Mesothelial cell of epicardium (in vitro differentiated cells): ENCODE results near the gene CMIP. TPM values are rescaled to one million over a fixed set of nuclear protein-coding genes. Genes with fewer than 3 reads are reported as not detected.

Source experiments
- DNase-seq, 2 experiments: peaks; one replicate each; pipeline ENCODE4 v3.0.0; 2021; ENCODE audit warnings: low spot score in 2 of 2; ENCODE audit not compliant: unreplicated experiment in 2 of 2
- H3K27ac Mint-ChIP-seq: 2 replicates; pipeline ENCODE4 v1.8.0; 2021; ENCODE audit warnings: mixed read lengths
- H3K27me3 Mint-ChIP-seq: 2 replicates; pipeline ENCODE4 v1.8.0; 2021; ENCODE audit warnings: low read depth, mixed read lengths
- H3K36me3 Mint-ChIP-seq: 2 replicates; pipeline ENCODE4 v1.8.0; 2021; ENCODE audit warnings: mixed read lengths
- H3K4me1 Mint-ChIP-seq: 2 replicates; pipeline ENCODE4 v1.8.0; 2021; ENCODE audit warnings: mixed read lengths
- H3K4me3 Mint-ChIP-seq: 2 replicates; pipeline ENCODE4 v1.8.0; 2021; ENCODE audit warnings: mild to moderate bottlenecking, moderate library complexity, mixed read lengths
- H3K9me3 Mint-ChIP-seq: 2 replicates; pipeline ENCODE4 v1.8.0; 2021; ENCODE audit warnings: mixed read lengths
- total RNA-seq: library from RNA; stranded (reverse); gene quantifications from 3 replicates; pipeline ENCODE4 v1.2.1, GENCODE V29; 2021
- TF ChIP-seq, protein P1 (sequence below): fragments of 200-600 bp; sonication (generic); IDR thresholded peaks from one replicate; pipeline ENCODE4 v1.5.0; 2021; ENCODE audit warnings: antibody characterized with exemption; ENCODE audit not compliant: unreplicated experiment

The CMIP gene
- total RNA-seq, 1 donor from 2014 or later, result 71.0 TPM

DNA sequence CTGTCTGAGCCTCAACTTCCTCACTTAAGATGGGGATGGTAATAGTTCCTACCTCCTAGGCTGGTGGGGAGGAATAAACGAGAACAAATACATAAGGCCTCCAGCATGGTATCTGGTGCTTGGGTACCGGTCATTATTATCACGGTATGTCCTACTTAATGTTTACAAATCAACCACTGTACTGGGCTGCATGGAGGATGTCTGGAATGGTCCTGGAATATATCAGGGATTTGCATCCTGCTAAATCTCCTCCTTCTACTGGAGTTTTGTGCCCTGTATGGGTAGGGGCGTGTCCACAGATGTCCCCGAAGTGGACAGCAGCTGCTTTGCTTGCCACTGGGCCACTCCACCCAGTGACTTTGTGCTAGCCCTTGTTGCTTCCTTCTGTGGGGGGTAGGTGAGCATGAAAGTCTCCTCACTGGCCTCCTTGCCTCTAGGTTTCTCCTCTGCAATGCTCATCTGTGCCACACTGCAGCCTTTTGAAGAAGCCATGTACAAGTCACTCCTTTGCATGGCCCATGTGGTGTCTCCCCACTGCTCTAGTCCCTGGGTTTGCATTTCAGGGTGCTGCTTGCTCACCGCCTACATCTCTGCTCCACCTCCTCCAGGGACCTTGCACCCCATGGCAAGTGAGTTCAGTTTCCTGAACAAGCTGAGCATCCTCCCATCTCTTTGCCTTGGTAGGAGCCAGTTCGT is 2.2 kb upstream of the CMIP start:
- Mint-ChIP-seq H3K4me3 (no peak overlapping the region), H3K4me1 (peaks cover 41% of the 10 kb centered on the region), H3K9me3 (no peaks in the 10 kb centered on the region), H3K27me3 (peaks cover 2% of the 10 kb centered on the region), H3K36me3 (no peaks in the 10 kb centered on the region), H3K27ac (no peak overlapping the region)
- TF ChIP-seq, protein P1, sequence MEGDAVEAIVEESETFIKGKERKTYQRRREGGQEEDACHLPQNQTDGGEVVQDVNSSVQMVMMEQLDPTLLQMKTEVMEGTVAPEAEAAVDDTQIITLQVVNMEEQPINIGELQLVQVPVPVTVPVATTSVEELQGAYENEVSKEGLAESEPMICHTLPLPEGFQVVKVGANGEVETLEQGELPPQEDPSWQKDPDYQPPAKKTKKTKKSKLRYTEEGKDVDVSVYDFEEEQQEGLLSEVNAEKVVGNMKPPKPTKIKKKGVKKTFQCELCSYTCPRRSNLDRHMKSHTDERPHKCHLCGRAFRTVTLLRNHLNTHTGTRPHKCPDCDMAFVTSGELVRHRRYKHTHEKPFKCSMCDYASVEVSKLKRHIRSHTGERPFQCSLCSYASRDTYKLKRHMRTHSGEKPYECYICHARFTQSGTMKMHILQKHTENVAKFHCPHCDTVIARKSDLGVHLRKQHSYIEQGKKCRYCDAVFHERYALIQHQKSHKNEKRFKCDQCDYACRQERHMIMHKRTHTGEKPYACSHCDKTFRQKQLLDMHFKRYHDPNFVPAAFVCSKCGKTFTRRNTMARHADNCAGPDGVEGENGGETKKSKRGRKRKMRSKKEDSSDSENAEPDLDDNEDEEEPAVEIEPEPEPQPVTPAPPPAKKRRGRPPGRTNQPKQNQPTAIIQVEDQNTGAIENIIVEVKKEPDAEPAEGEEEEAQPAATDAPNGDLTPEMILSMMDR, result no peak
- DNase-seq, result no peak

DNA sequence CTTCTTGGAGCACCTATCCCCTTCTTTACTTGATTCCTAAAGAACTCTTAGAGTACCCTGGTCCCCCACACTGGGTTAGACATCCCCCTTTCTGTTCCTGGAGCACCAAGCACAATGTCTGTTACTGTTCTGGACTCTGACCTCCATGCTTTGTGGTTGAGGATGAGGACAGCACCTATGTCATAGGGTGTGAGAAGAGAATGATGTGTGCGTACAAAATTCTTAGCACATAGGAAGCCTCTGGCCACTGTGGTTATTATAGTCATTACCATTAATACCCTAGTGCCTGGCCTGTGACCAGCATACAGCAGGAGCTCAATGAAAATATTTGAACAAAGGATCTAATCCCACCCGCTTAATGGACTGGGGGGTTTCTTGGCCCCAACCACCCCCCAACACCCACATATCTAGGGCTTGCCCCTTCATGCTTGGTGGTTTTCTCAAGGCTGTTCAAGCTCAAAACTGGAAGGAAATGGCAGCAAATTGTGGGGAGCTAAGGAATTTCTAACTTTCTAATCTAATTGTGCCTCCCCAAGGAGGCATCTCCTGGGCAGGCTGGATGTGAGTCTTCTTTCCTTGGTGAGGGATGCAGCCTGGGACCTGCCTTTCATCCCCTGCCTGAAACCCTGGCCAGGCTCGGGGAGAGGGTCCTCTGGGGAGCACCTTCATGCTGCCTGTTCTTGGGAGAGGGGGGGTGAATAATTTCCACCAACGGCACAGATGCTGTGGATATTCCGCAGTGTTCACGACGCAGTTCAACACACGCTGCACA is 1.5 kb upstream of the CMIP start:
- TF ChIP-seq, protein P1, result no peak
- H3K27ac Mint-ChIP-seq, result peak overlapping the region; percentile 97

DNA sequence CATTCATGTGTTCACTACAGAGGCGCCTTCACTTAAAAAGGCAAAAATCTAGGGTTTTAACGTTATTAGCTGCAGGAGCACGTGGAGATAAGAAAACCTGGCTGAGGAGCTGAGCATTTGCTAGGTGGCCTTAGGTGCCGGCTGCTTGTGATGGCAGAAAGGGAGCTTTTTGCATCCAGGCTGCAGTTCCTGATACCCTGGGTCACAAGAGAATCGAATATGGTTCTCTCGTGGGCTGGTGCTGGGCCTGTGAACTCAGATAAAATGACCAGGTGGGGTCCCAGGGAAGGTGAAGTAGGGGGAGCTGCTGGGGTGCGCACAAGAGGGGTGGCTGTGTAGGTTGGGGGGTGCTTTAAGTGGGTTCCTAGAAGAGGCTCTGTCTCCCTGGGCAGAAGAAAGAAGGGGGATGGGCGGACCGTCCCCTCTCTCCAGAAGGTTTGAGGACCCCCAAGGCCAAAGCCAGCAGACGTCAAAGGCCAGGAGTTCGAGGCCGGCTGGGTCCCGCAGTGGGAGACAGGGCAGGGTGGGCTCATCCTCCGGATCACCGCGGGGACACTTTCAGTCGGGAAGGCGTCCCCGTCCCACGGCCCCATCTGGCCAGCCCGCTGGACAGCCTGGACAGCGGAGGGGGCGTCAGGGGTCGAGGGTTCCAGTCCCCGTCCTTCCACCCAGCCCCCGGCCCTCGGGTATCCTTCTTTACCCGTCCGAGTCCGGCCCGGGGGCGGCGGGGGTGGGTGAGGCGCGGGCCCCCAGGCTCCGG is 740 bp upstream of the CMIP start:
- peak in 1 of 2 experiments; percentile 59 for DNase-seq
- TF ChIP-seq, protein P1, result no peak
- H3K27ac Mint-ChIP-seq, result peak overlapping the region; percentile 97

More for the DNA sequence above, 1.5 kb upstream of the CMIP start:
- no peaks in the 10 kb centered on the region for H3K9me3 Mint-ChIP-seq
- H3K4me1 Mint-ChIP-seq, result peaks cover 42% of the 10 kb centered on the region
- peak overlapping the region; percentile 76 for H3K4me3 Mint-ChIP-seq
- H3K27me3 Mint-ChIP-seq, result peaks cover 2% of the 10 kb centered on the region
- no peaks in the 10 kb centered on the region for H3K36me3 Mint-ChIP-seq
- no peak for DNase-seq

DNA sequence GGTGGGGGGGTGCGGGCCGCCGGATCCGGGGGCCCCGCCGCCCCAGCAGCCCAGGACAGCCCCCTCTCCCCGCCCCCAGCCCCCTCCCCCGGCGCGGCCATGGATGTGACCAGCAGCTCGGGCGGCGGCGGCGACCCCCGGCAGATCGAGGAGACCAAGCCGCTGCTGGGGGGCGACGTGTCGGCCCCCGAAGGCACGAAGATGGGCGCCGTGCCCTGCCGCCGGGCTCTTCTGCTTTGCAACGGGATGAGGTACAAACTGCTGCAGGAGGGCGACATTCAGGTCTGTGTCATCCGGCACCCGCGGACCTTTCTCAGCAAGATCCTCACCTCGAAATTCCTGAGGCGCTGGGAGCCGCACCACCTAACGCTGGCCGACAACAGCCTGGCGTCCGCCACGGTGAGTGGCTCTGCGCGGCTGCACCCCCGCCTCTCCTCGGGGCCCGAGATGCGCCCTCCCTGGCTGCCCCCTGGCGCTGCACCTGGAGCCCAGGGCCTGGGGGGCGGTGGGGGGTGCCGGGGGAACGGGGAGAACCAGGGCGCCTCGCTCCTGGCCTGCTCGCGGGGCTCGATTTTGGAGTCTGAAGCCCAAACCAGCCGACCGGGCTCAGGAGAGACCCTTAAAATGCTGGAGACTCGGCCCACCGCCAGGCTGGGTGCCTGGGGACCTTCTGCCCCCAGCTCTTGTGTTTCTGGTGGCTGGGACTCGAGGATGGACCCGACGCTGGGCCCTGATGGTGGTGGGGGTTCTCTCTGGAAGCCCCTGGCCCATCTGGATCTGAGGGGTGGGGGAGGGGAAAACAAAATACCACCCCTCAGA is 744 bp downstream of the CMIP start:
- peak overlapping the region; percentile 86 for H3K27ac Mint-ChIP-seq
- H3K27me3 Mint-ChIP-seq, result peaks cover 2% of the 10 kb centered on the region
- H3K36me3 Mint-ChIP-seq, result no peaks in the 10 kb centered on the region
- DNase-seq, result peak in 1 of 2 experiments; percentile 62
- H3K4me1 Mint-ChIP-seq, result peaks cover 51% of the 10 kb centered on the region
- H3K9me3 Mint-ChIP-seq, result no peaks in the 10 kb centered on the region
- peak overlapping the region; percentile 88 for H3K4me3 Mint-ChIP-seq
- TF ChIP-seq, protein P1, result no peak

More for the DNA sequence above, 740 bp upstream of the CMIP start:
- Mint-ChIP-seq H3K9me3 (no peaks in the 10 kb centered on the region), H3K4me3 (peak overlapping the region; percentile 76), H3K36me3 (no peaks in the 10 kb centered on the region), H3K27me3 (peaks cover 2% of the 10 kb centered on the region), H3K4me1 (peaks cover 45% of the 10 kb centered on the region)
